HEK293 (cell line): Measurements from ENCODE around the gene DISC1.

Experiments
- EGR2 ChIP-seq: fragments of 450-650 bp; formaldehyde crosslinking; IDR thresholded peaks from 2 replicates; pipeline ENCODE4 v1.5.1; 2016; ENCODE audit warnings: low read depth, missing biosample characterization, missing genetic modification characterization
- TCF7L2 ChIP-seq: IDR thresholded peaks from 2 replicates; pipeline ENCODE4 v1.6.1; 2011; ENCODE audit warnings: low read depth, mild to moderate bottlenecking, inconsistent platforms, low read length, moderate library complexity, borderline replicate concordance
- ZNF175 ChIP-seq: fragments of 450-650 bp; formaldehyde crosslinking; IDR thresholded peaks from 2 replicates; pipeline ENCODE4 v1.5.1; 2016; ENCODE audit warnings: missing biosample characterization, missing genetic modification characterization
- ZNF274 ChIP-seq, 2 experiments: fragments of 200-500 bp in 1 of 2; fragments of 450-650 bp in 1 of 2; sonication (Bioruptor generic) in 1 of 2; formaldehyde crosslinking in 1 of 2; IDR thresholded peaks; 2 replicates each; pipeline versions ENCODE4 v1.5.1 to v1.6.1; 2014 to 2016; ENCODE audit warnings: borderline replicate concordance in 1 of 2, inconsistent platforms in 1 of 2, low read length in 1 of 2, missing biosample characterization in 1 of 2, missing genetic modification characterization in 1 of 2
- ZNF335 ChIP-seq: fragments of 450-650 bp; formaldehyde crosslinking; conservative IDR thresholded peaks from 2 replicates; pipeline ENCODE4 v1.5.1; 2016; ENCODE audit warnings: missing biosample characterization, missing genetic modification characterization
- ZNF404 ChIP-seq: fragments of 450-650 bp; formaldehyde crosslinking; IDR thresholded peaks from 2 replicates; pipeline ENCODE4 v1.5.1; 2017; ENCODE audit warnings: missing biosample characterization, missing genetic modification characterization
- ZNF510 ChIP-seq: fragments of 450-650 bp; formaldehyde crosslinking; IDR thresholded peaks from 2 replicates; pipeline ENCODE4 v1.5.1; 2018; ENCODE audit warnings: mild to moderate bottlenecking, missing genetic modification characterization, missing biosample characterization; ENCODE audit not compliant: insufficient replicate concordance
- ZNF549 ChIP-seq: fragments of 450-650 bp; IDR thresholded peaks from 2 replicates; pipeline ENCODE4 v1.5.1; 2018; ENCODE audit warnings: missing biosample characterization, missing genetic modification characterization, mild to moderate bottlenecking, inconsistent platforms, moderate library complexity
- TF ChIP-seq, protein P1 (sequence below): fragments of 450-650 bp; formaldehyde crosslinking; IDR thresholded peaks from 2 replicates; pipeline ENCODE4 v1.5.1; 2016; ENCODE audit warnings: missing biosample characterization, missing genetic modification characterization

DNA sequence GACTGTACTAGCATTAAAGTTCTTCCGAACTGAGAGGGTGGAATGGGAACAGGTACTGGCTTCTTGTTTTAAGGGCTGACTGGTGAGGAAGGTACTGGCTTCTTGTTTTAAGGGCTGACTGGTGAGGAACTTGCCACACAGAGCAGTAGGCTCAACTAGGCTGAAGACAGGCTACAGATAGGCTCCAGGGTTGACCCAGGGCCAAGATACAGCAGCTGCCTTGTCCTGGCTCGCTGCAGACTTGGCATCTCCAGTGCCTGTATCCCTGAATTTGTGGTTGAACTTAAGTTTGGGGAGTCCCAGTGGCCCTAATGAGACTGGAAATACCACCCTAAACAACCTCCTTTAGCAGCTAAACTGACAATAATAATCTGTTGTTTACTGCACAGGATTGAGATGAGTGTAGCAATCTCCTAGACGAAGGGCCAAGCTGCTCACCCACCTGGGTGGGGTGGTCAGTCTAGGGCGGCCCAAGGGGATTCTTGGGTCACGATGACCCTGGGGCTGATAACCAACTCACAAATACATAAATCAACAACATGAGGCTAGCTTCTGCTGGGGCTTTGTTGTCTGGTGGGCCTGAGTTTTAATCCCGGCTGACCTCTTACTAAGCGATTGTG lies 227.1 kb downstream of the DISC1 start:
- TF ChIP-seq, protein P1, sequence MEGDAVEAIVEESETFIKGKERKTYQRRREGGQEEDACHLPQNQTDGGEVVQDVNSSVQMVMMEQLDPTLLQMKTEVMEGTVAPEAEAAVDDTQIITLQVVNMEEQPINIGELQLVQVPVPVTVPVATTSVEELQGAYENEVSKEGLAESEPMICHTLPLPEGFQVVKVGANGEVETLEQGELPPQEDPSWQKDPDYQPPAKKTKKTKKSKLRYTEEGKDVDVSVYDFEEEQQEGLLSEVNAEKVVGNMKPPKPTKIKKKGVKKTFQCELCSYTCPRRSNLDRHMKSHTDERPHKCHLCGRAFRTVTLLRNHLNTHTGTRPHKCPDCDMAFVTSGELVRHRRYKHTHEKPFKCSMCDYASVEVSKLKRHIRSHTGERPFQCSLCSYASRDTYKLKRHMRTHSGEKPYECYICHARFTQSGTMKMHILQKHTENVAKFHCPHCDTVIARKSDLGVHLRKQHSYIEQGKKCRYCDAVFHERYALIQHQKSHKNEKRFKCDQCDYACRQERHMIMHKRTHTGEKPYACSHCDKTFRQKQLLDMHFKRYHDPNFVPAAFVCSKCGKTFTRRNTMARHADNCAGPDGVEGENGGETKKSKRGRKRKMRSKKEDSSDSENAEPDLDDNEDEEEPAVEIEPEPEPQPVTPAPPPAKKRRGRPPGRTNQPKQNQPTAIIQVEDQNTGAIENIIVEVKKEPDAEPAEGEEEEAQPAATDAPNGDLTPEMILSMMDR (tag by site-specific recombination): no peak
- TF ChIP-seq ZNF335 (no peak), TCF7L2 (no peak), ZNF510 (tag by site-specific recombination) (no peak), EGR2 (no peak), ZNF274 (IDR thresholded peaks at IDR 0.05; ENCODE audit: low read length) (no peak), ZNF274 (tag by site-specific recombination; IDR thresholded peaks at IDR 0.05; ENCODE audit: borderline replicate concordance) (no peak), ZNF175 (no peak), ZNF549 (tag by site-specific recombination) (no peak), ZNF404 (tag by site-specific recombination) (no peak)
